HG03095 (cell line): ENCODE measurements around the gene NTM.
"Not testable (repeated sequence)": the region's sequence is repeated elsewhere in the genome, so short reads cannot be mapped to it uniquely, and the experiment has no call there.

Experiments
- ATAC-seq: cut with Tn5 transposase; IDR thresholded peaks from one replicate; pipeline ENCODE4 v1.9.1; 2021; ENCODE audit warnings: moderate library complexity; ENCODE audit not compliant: unreplicated experiment

NTM gene

DNA sequence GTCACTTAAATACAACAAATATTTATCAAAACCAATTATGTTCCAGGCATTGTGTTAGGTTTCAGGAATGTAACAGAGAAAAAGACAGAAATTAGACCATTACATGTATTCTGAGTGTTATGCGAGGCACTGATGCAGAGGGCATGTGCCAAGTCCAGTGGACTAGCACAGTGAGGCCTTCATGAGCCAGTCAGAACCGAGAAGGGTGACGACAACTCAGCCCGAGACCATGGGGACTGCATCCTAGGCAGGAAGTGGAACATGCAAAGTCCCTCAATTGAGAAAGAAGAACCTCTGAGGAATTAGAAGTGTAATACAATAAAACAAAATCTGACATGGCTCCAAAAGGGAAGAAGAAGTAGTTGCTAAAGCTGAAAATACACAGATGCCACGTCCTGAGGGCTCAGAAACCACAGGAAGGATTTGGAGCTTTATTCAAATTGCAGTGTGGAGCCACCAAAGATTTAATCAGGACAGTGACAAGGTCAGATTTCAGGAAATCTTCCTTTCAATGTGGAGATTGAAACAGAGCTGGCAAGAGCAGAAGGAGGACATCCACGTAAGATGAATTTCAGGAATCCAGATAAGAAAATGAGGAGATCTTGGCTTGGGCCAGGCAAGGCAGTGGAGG, 529.6 kb downstream of the NTM start:
- ATAC-seq = no peak

DNA sequence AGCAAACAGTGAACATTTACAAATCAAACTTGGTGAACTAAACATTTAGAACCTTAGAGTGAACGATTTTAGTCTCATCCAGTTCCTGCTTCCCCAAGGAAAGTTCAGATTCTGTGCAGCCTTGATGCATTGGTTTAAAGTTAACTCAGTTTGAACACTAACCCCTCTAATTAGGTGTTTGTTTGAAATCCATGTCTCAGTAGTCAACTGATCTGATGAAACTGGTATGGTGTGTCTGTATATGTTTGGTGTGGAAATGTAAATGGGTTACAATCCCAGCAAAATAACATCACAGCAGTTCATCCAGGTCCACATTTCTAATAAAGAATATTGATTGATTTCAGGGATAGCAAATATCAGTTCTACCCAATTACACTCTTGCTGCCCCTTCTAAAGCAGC, 532.0 kb downstream of the NTM start:
- no peak for ATAC-seq

GRCh38 chr11:131903074-131903473, 532.7 kb downstream of the NTM start:
- no peak for ATAC-seq

GRCh38 chr11:131904756-131905155, 534.3 kb downstream of the NTM start:
- no peak for ATAC-seq

- no peak for ATAC-seq
Observed at GRCh38 chr11:131906963-131907362, 536.5 kb downstream of the NTM start.

GRCh38 chr11:131907371-131907770, 537.0 kb downstream of the NTM start:
- ATAC-seq = no peak

GRCh38 chr11:131908316-131908715, 537.9 kb downstream of the NTM start:
- no peak for ATAC-seq

- ATAC-seq = no peak
Observed at GRCh38 chr11:131909426-131910177, 539.2 kb downstream of the NTM start.

DNA sequence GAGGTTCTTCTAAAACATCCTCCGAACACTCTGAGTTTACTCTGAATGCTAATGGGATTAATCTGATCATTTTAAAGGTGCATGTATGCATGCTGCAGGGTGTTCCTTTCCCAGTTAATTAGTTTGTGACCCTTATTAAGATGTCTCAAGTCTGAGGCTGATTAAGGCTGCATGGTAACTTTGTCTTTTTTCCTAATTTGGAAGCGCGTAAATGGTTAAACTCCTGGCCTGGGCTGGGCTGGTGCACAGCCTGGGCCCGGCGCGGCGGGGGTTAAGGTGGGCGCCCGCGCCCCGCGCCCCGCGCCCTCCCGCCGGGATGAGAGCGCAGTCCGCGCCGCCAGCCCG, 539.7 kb downstream of the NTM start:
- ATAC-seq = no peak

GRCh38 chr11:131910523-131911387, 540.3 kb downstream of the NTM start:
- ATAC-seq = no peak

DNA sequence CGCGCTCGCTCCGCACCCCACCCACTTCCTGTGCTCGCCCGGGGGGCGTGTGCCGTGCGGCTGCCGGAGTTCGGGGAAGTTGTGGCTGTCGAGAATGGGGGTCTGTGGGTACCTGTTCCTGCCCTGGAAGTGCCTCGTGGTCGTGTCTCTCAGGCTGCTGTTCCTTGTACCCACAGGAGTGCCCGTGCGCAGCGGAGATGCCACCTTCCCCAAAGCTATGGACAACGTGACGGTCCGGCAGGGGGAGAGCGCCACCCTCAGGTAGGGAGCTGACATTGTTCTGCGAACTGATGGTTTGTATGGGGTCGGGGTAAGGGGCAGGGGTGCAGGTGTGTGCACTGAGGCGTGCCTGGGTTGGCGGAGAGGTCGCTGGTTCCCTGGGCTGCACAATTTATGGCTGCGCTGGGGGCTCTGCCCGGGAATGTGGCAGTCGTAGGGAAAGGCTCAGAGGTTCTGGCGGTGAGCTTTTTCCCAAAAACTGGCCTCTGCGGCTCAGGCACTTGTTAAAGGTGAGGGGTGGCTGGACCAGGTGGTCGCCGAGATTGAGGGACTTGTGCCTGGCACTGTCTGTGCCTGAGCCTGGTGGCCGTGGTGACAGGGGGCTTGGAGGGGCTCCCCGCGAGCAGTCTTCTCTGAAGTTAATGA, 541.1 kb downstream of the NTM start:
- not testable (repeated sequence) for ATAC-seq

GRCh38 chr11:131912134-131912533, 541.7 kb downstream of the NTM start:
- ATAC-seq = no peak

GRCh38 chr11:131913267-131913666, 542.9 kb downstream of the NTM start:
- ATAC-seq = no peak

DNA sequence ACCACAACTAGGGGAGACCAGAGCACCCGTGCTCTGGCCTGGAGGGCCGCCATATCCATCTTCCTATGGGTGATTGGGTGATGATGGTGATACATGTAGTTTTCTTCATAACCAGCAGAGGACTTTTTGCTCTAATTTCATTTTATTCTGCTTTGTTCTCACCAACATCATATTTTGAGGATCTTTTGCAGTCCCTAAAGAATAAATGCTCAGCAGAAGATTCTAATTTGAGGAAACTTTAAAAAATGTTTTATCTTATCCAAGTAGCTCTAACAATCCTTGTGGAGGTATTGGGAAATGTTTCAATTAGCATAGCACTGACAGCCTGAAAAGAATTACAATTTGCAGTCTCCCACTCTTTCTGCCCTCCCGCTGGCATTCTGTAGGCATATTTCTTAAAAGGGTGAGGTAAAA, 544.0 kb downstream of the NTM start:
- ATAC-seq = no peak

- ATAC-seq = no peak
Observed at GRCh38 chr11:131916638-131917037, 546.2 kb downstream of the NTM start.

GRCh38 chr11:131917634-131918384, 547.4 kb downstream of the NTM start:
- no peak for ATAC-seq

DNA sequence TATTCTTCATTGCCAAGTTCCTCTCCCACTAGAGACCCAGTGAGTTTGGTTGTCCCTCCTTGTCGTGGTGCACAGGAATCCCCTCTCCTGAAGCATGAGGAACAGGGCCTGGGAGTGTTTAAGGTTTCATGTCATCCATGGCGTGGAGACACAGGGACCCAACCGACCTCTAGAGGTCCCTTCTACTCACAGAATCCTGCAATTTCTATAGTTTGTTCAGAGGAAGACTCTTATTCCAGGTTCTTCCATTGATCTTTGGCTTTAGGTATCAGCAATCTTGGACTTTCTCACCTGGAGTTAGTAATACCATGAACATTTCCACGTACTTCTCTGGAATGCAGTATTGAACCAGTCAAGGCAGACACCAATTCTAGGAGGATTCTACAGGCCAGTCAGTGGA, 548.2 kb downstream of the NTM start:
- no peak for ATAC-seq

GRCh38 chr11:131922220-131922619, 551.8 kb downstream of the NTM start:
- no peak for ATAC-seq

DNA sequence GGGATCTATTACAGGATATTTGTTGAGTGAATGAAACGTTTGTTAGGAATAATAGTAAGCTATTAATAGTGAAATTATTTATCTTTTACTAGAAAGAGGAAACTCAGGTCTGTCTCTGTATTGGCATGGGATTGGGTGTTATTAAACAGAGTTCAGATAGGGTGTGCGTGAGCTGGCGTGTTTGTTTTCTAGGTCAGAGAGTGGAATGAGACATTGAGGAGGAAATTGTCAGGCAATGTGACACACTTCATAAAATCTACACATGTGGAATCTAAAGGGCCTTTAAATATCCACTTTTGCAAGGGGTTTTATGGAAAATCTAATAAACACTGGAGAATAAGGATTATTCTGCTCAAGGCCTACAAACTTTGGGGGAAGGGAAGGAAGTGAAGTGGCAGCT, 552.9 kb downstream of the NTM start:
- no peak for ATAC-seq

DNA sequence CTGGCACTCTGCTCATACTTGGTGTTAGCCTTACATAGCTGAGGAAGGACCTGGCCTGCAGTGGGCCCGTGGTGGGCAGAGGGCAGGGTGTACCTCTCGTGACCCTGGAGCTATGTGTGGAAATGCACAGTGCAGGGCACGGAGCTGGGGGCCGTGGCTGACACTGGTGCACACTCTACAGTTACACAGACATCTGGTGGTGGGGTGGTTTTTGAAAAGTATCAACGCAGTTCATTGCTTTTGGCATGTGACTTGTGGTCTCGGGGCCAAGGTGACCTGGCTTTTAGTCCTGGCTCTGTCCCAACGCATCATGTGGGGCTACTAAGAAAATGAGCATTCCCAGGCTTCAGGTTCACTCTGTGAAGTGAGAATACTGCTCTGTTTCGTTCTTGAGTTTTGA, 553.6 kb downstream of the NTM start:
- ATAC-seq = no peak
